Stimulated activated CD8-positive, alpha-beta memory T cell treated with anti-CD3 and anti-CD28 coated beads, Interleukin-4, amount 100 ng/mL, for 4 hours (primary cell): Measurements from ENCODE around the gene ABCA6.

ENCODE experiments used
- DNase-seq, 2 donors: peaks; one replicate each; pipeline ENCODE4 v3.0.0-alpha.2; 2020; ENCODE audit warnings: low read depth in 2 of 2, low spot score in 1 of 2

The ABCA6 gene

GRCh38 chr17:69055334-69055733 is 86.4 kb downstream of the ABCA6 start:
- no peak for DNase-seq

- DNase-seq = no peak
Observed at GRCh38 chr17:69050999-69051775, 90.5 kb downstream of the ABCA6 start.

- DNase-seq = no peak
Observed at GRCh38 chr17:69048634-69049033, 93.1 kb downstream of the ABCA6 start.

- DNase-seq = no peak
Observed at GRCh38 chr17:69047368-69048263, 94.1 kb downstream of the ABCA6 start.

- no peak for DNase-seq
Observed at GRCh38 chr17:69046121-69046807, 95.4 kb downstream of the ABCA6 start.

GRCh38 chr17:69045646-69046045 is 96.0 kb downstream of the ABCA6 start:
- no peak for DNase-seq

GRCh38 chr17:69044371-69044770 is 97.3 kb downstream of the ABCA6 start:
- no peak for DNase-seq

GRCh38 chr17:69043098-69043734 is 98.5 kb downstream of the ABCA6 start:
- no peak for DNase-seq

- no peak for DNase-seq
Observed at GRCh38 chr17:69042308-69042707, 99.4 kb downstream of the ABCA6 start.

- DNase-seq = no peak
Observed at GRCh38 chr17:69031839-69032238, 109.9 kb downstream of the ABCA6 start.

- DNase-seq = no peak
Observed at GRCh38 chr17:69030169-69030568, 111.5 kb downstream of the ABCA6 start.
